ENCODE results near the gene FMO2. TPM values are rescaled to one million over a fixed set of nuclear protein-coding genes. Genes with fewer than 3 reads are reported as not detected.

Gene FMO2
- total RNA-seq, 2 experiments from 2014 or later: not detected

Other genes starting within 250 kb of the FMO2 start
- not detected for gene MROH9, start 249.8 kb upstream of the FMO2 start, total RNA-seq
- not detected for gene FMO3, start 94.4 kb upstream of the FMO2 start, total RNA-seq
- not detected for gene FMO1, start 63.2 kb downstream of the FMO2 start, total RNA-seq
- gene FMO4, start 128.9 kb downstream of the FMO2 start, total RNA-seq: 1 to 10 TPM in 1 of 2 experiments, under 1 TPM in 1; 0.91 to 1.5 TPM

Measured in activated CD8-positive, alpha-beta memory T cell treated with anti-CD3 and anti-CD28 coated beads, Interleukin-2, amount 10 ng/mL, durations not matched to agents 7 days and 5 days (primary cell).